WTC11 (cell line): ENCODE data around the gene UGT2A2.

ENCODE experiments used
- ELF4 ChIP-seq: sonication (generic); formaldehyde crosslinking; IDR thresholded peaks from 2 replicates; pipeline ENCODE4 v1.8.1; 2022; ENCODE audit warnings: low read depth, mild to moderate bottlenecking, moderate library complexity, missing genetic modification reagents
- NR2C2 ChIP-seq: sonication (generic); formaldehyde crosslinking; IDR thresholded peaks from 2 replicates; pipeline ENCODE4 v1.8.0; 2022; ENCODE audit warnings: mild to moderate bottlenecking, missing genetic modification reagents
- OVOL2 ChIP-seq: fragments of 250-450 bp; sonication (Bioruptor Pico); IDR thresholded peaks from 2 replicates; pipeline ENCODE4 v1.9.0; 2021; ENCODE audit warnings: mild to moderate bottlenecking, borderline replicate concordance
- SMAD4 ChIP-seq: sonication (generic); formaldehyde crosslinking; IDR thresholded peaks from 2 replicates; pipeline ENCODE4 v1.8.0; 2022; ENCODE audit warnings: mild to moderate bottlenecking, missing genetic modification reagents
- SP1 ChIP-seq: sonication (generic); formaldehyde crosslinking; conservative IDR thresholded peaks from 2 replicates; pipeline ENCODE4 v1.8.1; 2022; ENCODE audit warnings: missing genetic modification reagents
- TP53 ChIP-seq: sonication (generic); formaldehyde crosslinking; IDR thresholded peaks from 2 replicates; pipeline ENCODE4 v1.8.1; 2023; ENCODE audit warnings: mild to moderate bottlenecking, missing genetic modification reagents
- ZNF263 ChIP-seq: sonication (generic); formaldehyde crosslinking; IDR thresholded peaks from 2 replicates; pipeline ENCODE4 v1.8.1; 2022; ENCODE audit warnings: low read depth, mild to moderate bottlenecking, moderate library complexity, missing genetic modification reagents
- ZNF396 ChIP-seq: fragments of 250-450 bp; sonication (Bioruptor Pico); IDR thresholded peaks from 2 replicates; pipeline ENCODE4 v1.8.0; 2021; ENCODE audit warnings: mild to moderate bottlenecking, moderate library complexity, borderline replicate concordance
- TF ChIP-seq, protein P1 (sequence below): fragments of 200-600 bp; IDR thresholded peaks from 2 replicates; pipeline ENCODE4 v1.8.0; 2022; ENCODE audit warnings: antibody characterized with exemption
- TF ChIP-seq, protein P2 (sequence below): sonication (generic); formaldehyde crosslinking; IDR thresholded peaks from 2 replicates; pipeline ENCODE4 v1.8.0; 2022; ENCODE audit warnings: missing genetic modification reagents
- TF ChIP-seq, protein P3 (sequence below): fragments of 250-450 bp; sonication (Bioruptor Pico); IDR thresholded peaks from 2 replicates; pipeline ENCODE4 v1.9.0; 2021; ENCODE audit warnings: mild to moderate bottlenecking
- TF ChIP-seq, protein P4 (sequence below): sonication (generic); formaldehyde crosslinking; conservative IDR thresholded peaks from 2 replicates; pipeline ENCODE4 v1.8.1; 2022; ENCODE audit warnings: mild to moderate bottlenecking, missing genetic modification reagents
- TF ChIP-seq, protein P5 (sequence below): sonication (generic); formaldehyde crosslinking; IDR thresholded peaks from 2 replicates; pipeline ENCODE4 v1.8.1; 2023; ENCODE audit warnings: mild to moderate bottlenecking, missing genetic modification reagents, moderate library complexity
- TF ChIP-seq, protein P6 (sequence below): sonication (generic); formaldehyde crosslinking; IDR thresholded peaks from 2 replicates; pipeline ENCODE4 v1.8.0; 2022; ENCODE audit warnings: mild to moderate bottlenecking, missing genetic modification reagents

DNA sequence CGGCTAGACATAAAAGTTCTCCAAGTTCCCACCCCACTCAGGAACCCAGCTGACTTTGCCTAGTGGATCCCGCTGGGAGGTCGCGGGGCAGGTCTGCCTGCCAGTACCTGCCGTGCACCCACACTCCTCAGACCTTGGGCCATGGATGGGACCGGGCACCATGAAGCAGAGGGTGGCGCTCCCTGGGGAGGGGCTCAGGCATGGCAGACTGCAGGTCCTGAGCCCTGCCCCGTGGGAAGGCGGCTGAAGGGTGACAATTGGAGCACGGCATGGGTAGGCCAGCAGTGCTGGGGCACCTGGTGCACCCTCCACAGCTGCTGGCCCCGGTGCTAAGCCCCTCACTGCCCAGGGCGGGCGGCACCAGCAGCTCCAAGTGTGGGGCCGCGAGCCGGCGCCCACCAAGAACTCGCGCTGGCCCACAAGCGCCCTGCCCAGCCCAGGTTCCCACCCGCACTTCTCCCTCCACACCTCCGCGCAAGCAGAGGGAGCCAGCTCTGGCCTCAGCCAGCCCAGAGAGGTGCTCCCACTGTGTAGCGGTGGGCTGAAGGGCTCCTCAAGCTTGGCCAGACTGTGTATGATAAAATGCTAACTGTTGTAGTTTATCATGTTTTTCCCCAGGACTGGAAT is 63.1 kb downstream of the UGT2A2 start:
- TF ChIP-seq, protein P1, sequence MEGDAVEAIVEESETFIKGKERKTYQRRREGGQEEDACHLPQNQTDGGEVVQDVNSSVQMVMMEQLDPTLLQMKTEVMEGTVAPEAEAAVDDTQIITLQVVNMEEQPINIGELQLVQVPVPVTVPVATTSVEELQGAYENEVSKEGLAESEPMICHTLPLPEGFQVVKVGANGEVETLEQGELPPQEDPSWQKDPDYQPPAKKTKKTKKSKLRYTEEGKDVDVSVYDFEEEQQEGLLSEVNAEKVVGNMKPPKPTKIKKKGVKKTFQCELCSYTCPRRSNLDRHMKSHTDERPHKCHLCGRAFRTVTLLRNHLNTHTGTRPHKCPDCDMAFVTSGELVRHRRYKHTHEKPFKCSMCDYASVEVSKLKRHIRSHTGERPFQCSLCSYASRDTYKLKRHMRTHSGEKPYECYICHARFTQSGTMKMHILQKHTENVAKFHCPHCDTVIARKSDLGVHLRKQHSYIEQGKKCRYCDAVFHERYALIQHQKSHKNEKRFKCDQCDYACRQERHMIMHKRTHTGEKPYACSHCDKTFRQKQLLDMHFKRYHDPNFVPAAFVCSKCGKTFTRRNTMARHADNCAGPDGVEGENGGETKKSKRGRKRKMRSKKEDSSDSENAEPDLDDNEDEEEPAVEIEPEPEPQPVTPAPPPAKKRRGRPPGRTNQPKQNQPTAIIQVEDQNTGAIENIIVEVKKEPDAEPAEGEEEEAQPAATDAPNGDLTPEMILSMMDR = no peak
- TF ChIP-seq, protein P2, sequence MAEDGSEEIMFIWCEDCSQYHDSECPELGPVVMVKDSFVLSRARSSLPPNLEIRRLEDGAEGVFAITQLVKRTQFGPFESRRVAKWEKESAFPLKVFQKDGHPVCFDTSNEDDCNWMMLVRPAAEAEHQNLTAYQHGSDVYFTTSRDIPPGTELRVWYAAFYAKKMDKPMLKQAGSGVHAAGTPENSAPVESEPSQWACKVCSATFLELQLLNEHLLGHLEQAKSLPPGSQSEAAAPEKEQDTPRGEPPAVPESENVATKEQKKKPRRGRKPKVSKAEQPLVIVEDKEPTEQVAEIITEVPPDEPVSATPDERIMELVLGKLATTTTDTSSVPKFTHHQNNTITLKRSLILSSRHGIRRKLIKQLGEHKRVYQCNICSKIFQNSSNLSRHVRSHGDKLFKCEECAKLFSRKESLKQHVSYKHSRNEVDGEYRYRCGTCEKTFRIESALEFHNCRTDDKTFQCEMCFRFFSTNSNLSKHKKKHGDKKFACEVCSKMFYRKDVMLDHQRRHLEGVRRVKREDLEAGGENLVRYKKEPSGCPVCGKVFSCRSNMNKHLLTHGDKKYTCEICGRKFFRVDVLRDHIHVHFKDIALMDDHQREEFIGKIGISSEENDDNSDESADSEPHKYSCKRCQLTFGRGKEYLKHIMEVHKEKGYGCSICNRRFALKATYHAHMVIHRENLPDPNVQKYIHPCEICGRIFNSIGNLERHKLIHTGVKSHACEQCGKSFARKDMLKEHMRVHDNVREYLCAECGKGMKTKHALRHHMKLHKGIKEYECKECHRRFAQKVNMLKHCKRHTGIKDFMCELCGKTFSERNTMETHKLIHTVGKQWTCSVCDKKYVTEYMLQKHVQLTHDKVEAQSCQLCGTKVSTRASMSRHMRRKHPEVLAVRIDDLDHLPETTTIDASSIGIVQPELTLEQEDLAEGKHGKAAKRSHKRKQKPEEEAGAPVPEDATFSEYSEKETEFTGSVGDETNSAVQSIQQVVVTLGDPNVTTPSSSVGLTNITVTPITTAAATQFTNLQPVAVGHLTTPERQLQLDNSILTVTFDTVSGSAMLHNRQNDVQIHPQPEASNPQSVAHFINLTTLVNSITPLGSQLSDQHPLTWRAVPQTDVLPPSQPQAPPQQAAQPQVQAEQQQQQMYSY = no peak
- no peak for TF ChIP-seq NR2C2 (CRISPR knock-in tag)
- no peak for TF ChIP-seq SMAD4 (CRISPR knock-in tag)
- TF ChIP-seq, protein P3, sequence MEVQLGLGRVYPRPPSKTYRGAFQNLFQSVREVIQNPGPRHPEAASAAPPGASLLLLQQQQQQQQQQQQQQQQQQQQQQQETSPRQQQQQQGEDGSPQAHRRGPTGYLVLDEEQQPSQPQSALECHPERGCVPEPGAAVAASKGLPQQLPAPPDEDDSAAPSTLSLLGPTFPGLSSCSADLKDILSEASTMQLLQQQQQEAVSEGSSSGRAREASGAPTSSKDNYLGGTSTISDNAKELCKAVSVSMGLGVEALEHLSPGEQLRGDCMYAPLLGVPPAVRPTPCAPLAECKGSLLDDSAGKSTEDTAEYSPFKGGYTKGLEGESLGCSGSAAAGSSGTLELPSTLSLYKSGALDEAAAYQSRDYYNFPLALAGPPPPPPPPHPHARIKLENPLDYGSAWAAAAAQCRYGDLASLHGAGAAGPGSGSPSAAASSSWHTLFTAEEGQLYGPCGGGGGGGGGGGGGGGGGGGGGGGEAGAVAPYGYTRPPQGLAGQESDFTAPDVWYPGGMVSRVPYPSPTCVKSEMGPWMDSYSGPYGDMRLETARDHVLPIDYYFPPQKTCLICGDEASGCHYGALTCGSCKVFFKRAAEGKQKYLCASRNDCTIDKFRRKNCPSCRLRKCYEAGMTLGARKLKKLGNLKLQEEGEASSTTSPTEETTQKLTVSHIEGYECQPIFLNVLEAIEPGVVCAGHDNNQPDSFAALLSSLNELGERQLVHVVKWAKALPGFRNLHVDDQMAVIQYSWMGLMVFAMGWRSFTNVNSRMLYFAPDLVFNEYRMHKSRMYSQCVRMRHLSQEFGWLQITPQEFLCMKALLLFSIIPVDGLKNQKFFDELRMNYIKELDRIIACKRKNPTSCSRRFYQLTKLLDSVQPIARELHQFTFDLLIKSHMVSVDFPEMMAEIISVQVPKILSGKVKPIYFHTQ (CRISPR knock-in tag) = no peak
- TF ChIP-seq TP53 (CRISPR knock-in tag) = no peak
- TF ChIP-seq, protein P4, sequence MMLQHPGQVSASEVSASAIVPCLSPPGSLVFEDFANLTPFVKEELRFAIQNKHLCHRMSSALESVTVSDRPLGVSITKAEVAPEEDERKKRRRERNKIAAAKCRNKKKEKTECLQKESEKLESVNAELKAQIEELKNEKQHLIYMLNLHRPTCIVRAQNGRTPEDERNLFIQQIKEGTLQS = no peak
- no peak for TF ChIP-seq OVOL2 (CRISPR knock-in tag)
- TF ChIP-seq ELF4 (CRISPR knock-in tag) = no peak
- TF ChIP-seq SP1 (CRISPR knock-in tag) = no peak
- TF ChIP-seq ZNF396 (CRISPR knock-in tag) = no peak
- no peak for TF ChIP-seq ZNF263 (CRISPR knock-in tag)
- TF ChIP-seq, protein P5, sequence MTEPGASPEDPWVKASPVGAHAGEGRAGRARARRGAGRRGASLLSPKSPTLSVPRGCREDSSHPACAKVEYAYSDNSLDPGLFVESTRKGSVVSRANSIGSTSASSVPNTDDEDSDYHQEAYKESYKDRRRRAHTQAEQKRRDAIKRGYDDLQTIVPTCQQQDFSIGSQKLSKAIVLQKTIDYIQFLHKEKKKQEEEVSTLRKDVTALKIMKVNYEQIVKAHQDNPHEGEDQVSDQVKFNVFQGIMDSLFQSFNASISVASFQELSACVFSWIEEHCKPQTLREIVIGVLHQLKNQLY (CRISPR knock-in tag) = no peak
- TF ChIP-seq, protein P6, sequence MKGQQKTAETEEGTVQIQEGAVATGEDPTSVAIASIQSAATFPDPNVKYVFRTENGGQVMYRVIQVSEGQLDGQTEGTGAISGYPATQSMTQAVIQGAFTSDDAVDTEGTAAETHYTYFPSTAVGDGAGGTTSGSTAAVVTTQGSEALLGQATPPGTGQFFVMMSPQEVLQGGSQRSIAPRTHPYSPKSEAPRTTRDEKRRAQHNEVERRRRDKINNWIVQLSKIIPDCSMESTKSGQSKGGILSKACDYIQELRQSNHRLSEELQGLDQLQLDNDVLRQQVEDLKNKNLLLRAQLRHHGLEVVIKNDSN = no peak
